SU-DHL-6 (cell line): ENCODE data around the gene ZNF362.

ENCODE experiments used
- H2AFZ ChIP-seq: fragments of 200-600 bp; sonication (generic); 2 replicates; pipeline ENCODE4 v1.6.1; 2014; ENCODE audit warnings: low read depth, mild to moderate bottlenecking, moderate library complexity, mixed read lengths, antibody characterized with exemption, low read length; ENCODE audit not compliant: severe bottlenecking
- H3F3A ChIP-seq: fragments of 200-600 bp; shearing (Covaris generic); 2 replicates; pipeline ENCODE4 v1.6.0; 2016; ENCODE audit warnings: antibody characterized with exemption, mild to moderate bottlenecking; ENCODE audit not compliant: insufficient read depth
- H3K27ac ChIP-seq: fragments of 200-600 bp; sonication (generic); 2 replicates; pipeline ENCODE4 v1.5.1; 2016; ENCODE audit warnings: low read depth, mild to moderate bottlenecking, low read length, moderate library complexity, mixed read lengths
- H3K27me3 ChIP-seq: fragments of 200-600 bp; sonication (generic), shearing (Covaris generic); 2 replicates; pipeline ENCODE4 v1.6.0; 2014; ENCODE audit warnings: mild to moderate bottlenecking, low read length
- H3K36me3 ChIP-seq: fragments of 200-600 bp; sonication (generic); 2 replicates; pipeline ENCODE4 v1.6.1; 2014; ENCODE audit warnings: mild to moderate bottlenecking, low read length, mixed read lengths
- H3K4me2 ChIP-seq: fragments of 300-600, 200-600 bp; shearing (Covaris generic), sonication (generic); 2 replicates; pipeline ENCODE4 v1.6.0; 2014; ENCODE audit warnings: low read length, low read depth, mild to moderate bottlenecking; ENCODE audit not compliant: poor library complexity, severe bottlenecking
- H3K4me3 ChIP-seq: fragments of 200-600 bp; sonication (generic); 2 replicates; pipeline ENCODE4 v1.5.1; 2014; ENCODE audit warnings: antibody characterized with exemption, low read length, mild to moderate bottlenecking, mixed read lengths; ENCODE audit not compliant: insufficient read depth, poor library complexity, severe bottlenecking
- H3K79me2 ChIP-seq: fragments of 200-600 bp; sonication (generic); 2 replicates; pipeline ENCODE4 v1.6.1; 2014; ENCODE audit warnings: mild to moderate bottlenecking, low read length, moderate library complexity; ENCODE audit not compliant: insufficient read depth
- H3K9ac ChIP-seq: fragments of 200-600 bp; sonication (generic); 2 replicates; pipeline ENCODE4 v1.7.0; 2014; ENCODE audit warnings: mild to moderate bottlenecking, low read length
- H3K9me2 ChIP-seq: fragments of 200-600 bp; sonication (generic); replicated peaks from 2 replicates; pipeline ENCODE4 v1.6.1; 2014; ENCODE audit warnings: low read length; ENCODE audit not compliant: insufficient read depth
- H3K9me3 ChIP-seq: fragments of 200-600 bp; sonication (generic); 2 replicates; pipeline ENCODE4 v1.6.1; 2014; ENCODE audit warnings: low read length, mixed read lengths; ENCODE audit not compliant: insufficient read depth
- H4K20me1 ChIP-seq: fragments of 200-600 bp; sonication (generic); 2 replicates; pipeline ENCODE4 v1.6.1; 2014; ENCODE audit warnings: low read depth, mild to moderate bottlenecking, antibody characterized with exemption, low read length, moderate library complexity, mixed read lengths
- CTCF ChIP-seq: fragments of 200-600 bp; sonication (generic); IDR thresholded peaks from one replicate; pipeline ENCODE4 v1.5.1; 2017; ENCODE audit warnings: antibody characterized with exemption, mild to moderate bottlenecking, low read length, moderate library complexity; ENCODE audit not compliant: insufficient read depth, poor library complexity, severe bottlenecking
- EZH2phosphoT487 ChIP-seq: fragments of 200-600 bp; sonication (generic), shearing (Covaris generic); conservative IDR thresholded peaks from 2 replicates; pipeline ENCODE4 v1.6.1; 2018; ENCODE audit warnings: mild to moderate bottlenecking, antibody characterized with exemption, low read length, moderate library complexity, mixed read lengths

Gene ZNF362

GRCh38 chr1:33300673-33301072 is 44.4 kb downstream of the ZNF362 start:
- no peak overlapping the region for H3K9ac ChIP-seq
- H3K27me3 ChIP-seq, result no peaks in the 10 kb centered on the region
- no peak overlapping the region for H3K27ac ChIP-seq
- H3K4me3 ChIP-seq, result no peak overlapping the region
- no peaks in the 10 kb centered on the region for H3K9me2 ChIP-seq
- H4K20me1 ChIP-seq, result no peaks in the 10 kb centered on the region
- no peak for TF ChIP-seq EZH2phosphoT487
- no peak for TF ChIP-seq CTCF
- no peaks in the 10 kb centered on the region for H3K9me3 ChIP-seq
- H3K79me2 ChIP-seq, result no peaks in the 10 kb centered on the region
- H3F3A ChIP-seq, result no peaks in the 10 kb centered on the region
- no peaks in the 10 kb centered on the region for H3K36me3 ChIP-seq
- H2AFZ ChIP-seq, result no peak overlapping the region
- no peak overlapping the region for H3K4me2 ChIP-seq

- H3K36me3 ChIP-seq, result no peaks in the 10 kb centered on the region
Observed at GRCh38 chr1:33301273-33301984, 45.1 kb downstream of the ZNF362 start.

GRCh38 chr1:33302325-33302724 is 46.0 kb downstream of the ZNF362 start:
- Histone ChIP-seq H3K79me2 (no peaks in the 10 kb centered on the region), H3K27me3 (no peaks in the 10 kb centered on the region), H3K9me3 (no peaks in the 10 kb centered on the region), H4K20me1 (no peaks in the 10 kb centered on the region), H3K27ac (no peak overlapping the region), H3K9ac (no peak overlapping the region), H3K4me3 (no peak overlapping the region), H3K9me2 (no peaks in the 10 kb centered on the region), H3F3A (no peaks in the 10 kb centered on the region), H3K4me2 (no peak overlapping the region), H2AFZ (no peak overlapping the region), H3K36me3 (no peaks in the 10 kb centered on the region)
- TF ChIP-seq CTCF (no peak), EZH2phosphoT487 (no peak)

More at GRCh38 chr1:33301273-33301984, 45.1 kb downstream of the ZNF362 start:
- no peaks in the 10 kb centered on the region for H3K9me3 ChIP-seq
- H3K79me2 ChIP-seq, result no peaks in the 10 kb centered on the region
- H3K9ac ChIP-seq, result no peak overlapping the region
- H3K4me2 ChIP-seq, result no peak overlapping the region
- TF ChIP-seq CTCF, result no peak
- no peak for TF ChIP-seq EZH2phosphoT487
- H2AFZ ChIP-seq, result no peak overlapping the region
- no peaks in the 10 kb centered on the region for H3K9me2 ChIP-seq
- no peaks in the 10 kb centered on the region for H4K20me1 ChIP-seq
- H3K27ac ChIP-seq, result no peak overlapping the region
- H3F3A ChIP-seq, result no peaks in the 10 kb centered on the region
- no peak overlapping the region for H3K4me3 ChIP-seq
- H3K27me3 ChIP-seq, result no peaks in the 10 kb centered on the region
